OCI-LY1 (cell line): ENCODE results near the gene OR2AT4.
"Not testable (repeated sequence)": the region's sequence is repeated elsewhere in the genome, so short reads cannot be mapped to it uniquely, and the experiment has no call there.

Experiments
- CTCF ChIP-seq: fragments of 200-600 bp; sonication (generic), shearing (Covaris generic); IDR thresholded peaks from 2 replicates; pipeline ENCODE4 v1.5.1; 2017; ENCODE audit warnings: mild to moderate bottlenecking, antibody characterized with exemption, low read length, moderate library complexity, mixed read lengths
- EZH2 ChIP-seq: fragments of 200-600 bp; sonication (generic), shearing (Covaris generic); IDR thresholded peaks from 2 replicates; pipeline ENCODE4 v1.8.0; 2017; ENCODE audit warnings: borderline replicate concordance, mixed run types, mild to moderate bottlenecking, antibody characterized with exemption, low read length, moderate library complexity, mixed read lengths

DNA sequence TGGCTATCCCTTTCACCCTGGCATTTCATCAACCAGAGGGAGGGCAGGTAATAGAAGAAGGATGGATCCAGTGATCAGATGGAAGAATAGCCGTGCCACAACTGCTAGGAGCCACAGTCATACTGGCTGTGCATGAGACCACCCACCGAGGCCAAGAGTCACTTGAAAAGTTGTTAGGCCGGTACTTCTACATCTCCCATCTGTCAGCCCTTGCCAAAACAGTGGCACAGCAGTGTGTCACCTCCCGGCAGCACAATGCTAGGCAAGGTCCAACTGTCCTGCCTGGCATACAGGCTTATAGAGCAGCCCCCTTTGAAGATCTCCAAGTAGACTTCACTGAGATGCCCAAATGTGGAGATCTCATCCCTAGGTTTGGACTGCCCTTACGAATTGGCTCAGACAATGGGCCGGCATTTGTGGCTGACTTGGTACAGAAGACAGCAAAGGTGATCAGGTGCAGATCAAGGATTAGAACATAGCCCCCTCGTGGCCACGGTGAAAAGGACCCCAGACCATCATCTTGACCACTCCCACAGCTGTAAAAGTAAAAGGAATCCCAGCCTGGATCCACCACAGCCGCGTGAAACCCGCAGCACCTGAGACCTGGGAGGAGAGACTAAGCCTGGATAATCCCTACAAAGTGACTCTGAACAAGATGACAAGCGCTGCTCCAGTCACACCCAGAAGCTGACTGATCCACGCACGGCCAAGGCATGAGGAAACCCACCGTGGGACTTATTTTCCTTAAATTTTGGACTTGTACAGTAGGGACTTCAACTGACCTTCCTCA lies 52.1 kb downstream of the OR2AT4 start:
- not testable (repeated sequence) for TF ChIP-seq EZH2, CTCF
